GM19372 (cell line): Measurements from ENCODE around the gene PHOSPHO2.

Experiments
- ATAC-seq: cut with Tn5 transposase; IDR thresholded peaks from one replicate; pipeline ENCODE4 v1.9.1; 2021; ENCODE audit warnings: mild to moderate bottlenecking, low read depth, moderate library complexity; ENCODE audit not compliant: unreplicated experiment

The PHOSPHO2 gene

DNA sequence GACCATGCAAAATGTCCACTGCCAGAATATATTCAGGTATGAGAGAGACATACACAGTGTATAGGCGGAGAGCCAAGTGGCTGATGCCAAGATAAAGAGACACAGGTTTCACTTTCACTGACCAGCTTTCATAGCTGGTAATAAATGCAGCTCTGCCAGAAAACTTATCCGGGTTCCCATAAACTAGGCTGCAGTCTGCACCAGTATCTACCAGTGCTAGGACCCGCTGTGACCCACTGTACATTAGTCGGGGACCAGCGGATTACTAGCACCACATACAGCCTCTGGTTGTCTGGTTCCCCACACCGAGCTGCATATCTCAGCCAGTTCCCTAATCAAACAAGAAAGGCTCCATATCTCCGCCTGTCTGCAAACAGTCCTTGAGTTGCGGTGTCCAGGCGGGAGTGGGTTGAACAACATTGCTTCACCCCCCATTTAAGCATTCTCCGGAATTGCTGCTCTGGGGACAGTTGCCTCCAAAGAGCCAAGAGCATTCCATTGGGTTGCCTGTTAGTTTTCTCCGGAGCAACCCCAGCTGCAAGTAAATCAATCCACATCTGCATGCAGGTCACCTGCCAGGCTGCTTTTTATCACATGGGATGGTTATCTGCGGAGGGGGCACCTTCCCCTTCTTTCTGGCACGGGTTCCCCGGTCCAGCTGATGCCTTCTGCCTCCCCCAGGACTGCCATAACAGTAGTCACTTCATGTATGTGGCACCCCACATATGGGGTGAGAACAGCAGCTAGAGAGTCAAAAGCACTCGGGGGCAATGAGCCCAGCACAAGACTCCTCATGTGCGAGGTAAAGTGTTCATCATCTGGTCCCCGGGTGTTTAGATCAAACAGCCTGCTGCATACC lies 21.3 kb downstream of the PHOSPHO2 start:
- no peak for ATAC-seq

- ATAC-seq: no peak
These were observed 22.1 kb downstream of the PHOSPHO2 start for GRCh38 chr2:169716238-169716886.

DNA sequence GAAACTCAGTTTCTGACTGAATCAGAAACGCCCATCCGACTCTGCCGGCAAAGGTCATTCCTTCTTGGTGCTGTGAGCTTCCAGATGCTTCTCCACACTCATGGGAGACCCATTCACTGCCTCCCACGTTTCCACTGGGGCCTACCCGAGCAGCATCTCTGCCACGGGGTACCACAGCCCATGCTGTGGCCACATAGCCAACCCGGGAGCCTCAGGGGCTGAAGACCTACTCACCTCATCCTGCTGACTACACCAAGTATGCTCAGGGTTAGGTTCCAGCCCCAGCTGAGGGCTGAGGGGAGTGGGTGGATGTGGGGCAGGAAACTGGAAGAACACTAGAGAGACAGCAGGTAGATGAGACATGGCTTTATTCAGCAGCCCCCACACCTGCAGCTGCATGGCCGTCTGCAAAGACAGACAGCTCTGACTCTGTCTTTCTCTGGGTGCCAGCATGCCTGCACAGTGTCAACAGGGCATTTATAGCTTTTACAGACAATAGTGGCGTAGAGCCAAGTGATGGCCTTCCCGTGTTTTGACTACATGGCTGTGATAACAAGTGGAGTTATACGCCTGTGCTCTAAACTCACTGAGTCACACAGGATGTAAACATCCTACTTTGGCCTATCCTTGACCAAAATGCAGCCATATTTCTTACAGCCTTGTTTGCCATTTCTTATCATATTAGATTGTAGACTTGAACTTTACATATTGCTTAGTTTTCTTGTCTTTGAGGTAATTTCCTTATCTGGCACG lies 22.8 kb downstream of the PHOSPHO2 start:
- ATAC-seq: no peak

GRCh38 chr2:169717691-169718063 lies 23.4 kb downstream of the PHOSPHO2 start:
- no peak for ATAC-seq

GRCh38 chr2:169718930-169719504 lies 24.7 kb downstream of the PHOSPHO2 start:
- no peak for ATAC-seq

DNA sequence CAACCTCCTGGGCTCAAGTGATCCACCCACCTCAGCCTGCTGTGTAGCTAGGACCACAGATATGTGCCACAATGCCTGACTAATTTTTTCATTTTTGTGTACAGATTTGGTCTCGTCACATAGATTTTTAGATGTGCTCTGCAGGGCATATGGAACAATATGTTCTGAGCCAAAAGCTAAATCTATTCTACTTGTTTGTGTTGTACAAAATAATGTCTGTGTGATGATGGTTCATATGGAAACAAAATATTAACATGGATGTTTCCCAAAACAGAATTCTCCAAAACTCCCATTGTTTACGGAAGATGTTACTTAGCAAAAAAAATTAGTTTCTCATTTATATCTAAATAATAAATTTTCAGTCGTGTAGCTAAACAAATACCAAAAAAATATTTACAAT lies 26.7 kb downstream of the PHOSPHO2 start:
- ATAC-seq: no peak

- no peak for ATAC-seq
These were observed 32.8 kb downstream of the PHOSPHO2 start for GRCh38 chr2:169727065-169727464.

DNA sequence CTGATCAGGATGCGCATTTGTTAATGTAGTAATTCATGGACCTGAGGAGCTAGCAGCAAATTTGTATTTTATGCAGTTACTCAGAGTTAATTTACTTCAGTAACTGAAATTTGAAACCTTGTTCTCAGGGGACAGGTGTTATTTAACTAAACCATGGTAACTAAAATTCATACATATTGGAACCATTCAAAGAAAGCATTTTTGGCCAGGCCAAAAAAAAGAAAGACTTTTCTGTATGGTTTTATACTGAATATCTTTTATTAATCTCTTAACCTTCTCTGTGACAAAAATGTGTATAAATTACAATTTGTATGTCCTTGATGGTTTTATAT lies 35.0 kb downstream of the PHOSPHO2 start:
- no peak for ATAC-seq

GRCh38 chr2:169732075-169732474 lies 37.8 kb downstream of the PHOSPHO2 start:
- ATAC-seq: no peak

DNA sequence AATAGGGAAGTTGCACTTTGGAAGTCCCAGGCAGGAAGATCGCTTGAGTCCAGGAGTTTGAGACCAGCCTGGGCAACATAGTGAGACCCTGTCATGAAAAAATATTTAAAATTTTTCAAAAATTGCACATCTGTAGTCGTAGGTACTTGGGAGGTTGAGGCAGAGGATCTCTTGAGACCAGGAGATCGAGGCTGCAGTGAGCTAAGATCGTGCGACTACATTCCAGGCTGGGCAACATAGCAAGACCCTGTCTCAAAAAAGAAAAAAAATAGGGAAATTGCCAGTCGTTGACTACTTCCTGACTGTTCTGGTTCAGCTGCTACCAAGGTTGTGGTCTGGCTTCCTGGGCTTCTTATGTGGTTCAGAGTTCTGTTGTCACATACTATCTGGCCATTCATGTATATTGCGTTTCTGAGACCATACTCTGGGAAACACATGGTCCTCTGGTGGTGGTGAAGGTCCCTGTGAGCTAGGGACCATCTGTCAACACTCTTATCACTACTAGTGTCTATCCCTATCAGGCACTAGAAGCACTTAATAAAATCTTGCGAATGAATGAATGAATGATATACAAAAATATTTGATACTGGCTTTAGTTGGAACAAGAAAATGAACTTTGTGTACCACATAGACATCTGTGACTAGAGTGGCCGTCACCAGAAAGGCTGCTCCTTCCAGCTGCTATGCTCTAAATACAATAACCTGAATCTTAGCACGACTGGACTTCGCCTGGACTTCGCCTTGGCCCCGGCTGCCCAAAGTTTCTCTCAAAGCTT lies 38.5 kb downstream of the PHOSPHO2 start:
- ATAC-seq: no peak

DNA sequence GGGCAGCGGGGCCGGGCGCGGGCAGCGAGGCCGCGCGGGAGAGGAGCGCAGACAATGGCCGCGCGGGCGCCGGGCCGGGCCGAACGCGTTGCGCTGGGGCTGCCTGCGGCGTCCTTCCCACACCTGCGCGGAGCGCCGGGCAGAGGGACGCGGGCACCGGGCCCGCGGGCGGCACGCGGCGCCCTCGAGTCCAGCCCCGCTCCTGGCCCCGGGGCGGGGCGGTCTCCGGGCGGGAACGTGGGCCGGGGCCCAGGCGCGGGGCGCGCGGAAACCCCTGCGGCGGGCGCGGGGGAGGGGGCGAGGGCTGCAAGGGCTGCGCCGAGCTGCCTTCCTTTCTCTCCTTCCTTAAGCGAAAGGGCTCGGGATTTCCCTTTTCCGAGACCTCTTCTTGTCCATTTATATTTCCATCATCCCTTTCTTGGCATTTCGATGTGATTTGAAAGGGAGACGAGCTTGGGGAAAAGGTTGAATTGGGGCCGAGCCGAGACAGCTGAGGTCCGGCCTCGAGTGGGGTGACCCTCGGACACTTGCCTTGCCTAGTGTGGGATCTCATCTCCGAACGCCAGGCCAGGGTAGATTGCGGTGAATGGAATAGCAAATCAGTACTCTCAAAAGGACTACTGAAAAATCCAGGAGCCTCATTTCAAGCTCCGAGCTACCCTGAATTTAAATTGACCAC lies 40.0 kb downstream of the PHOSPHO2 start:
- ATAC-seq: peak; percentile 31

- no peak for ATAC-seq
These were observed 41.4 kb downstream of the PHOSPHO2 start for GRCh38 chr2:169735623-169736022.

GRCh38 chr2:169736902-169737301 lies 42.6 kb downstream of the PHOSPHO2 start:
- ATAC-seq: no peak

- ATAC-seq: no peak
These were observed 44.4 kb downstream of the PHOSPHO2 start for GRCh38 chr2:169738566-169739229.

DNA sequence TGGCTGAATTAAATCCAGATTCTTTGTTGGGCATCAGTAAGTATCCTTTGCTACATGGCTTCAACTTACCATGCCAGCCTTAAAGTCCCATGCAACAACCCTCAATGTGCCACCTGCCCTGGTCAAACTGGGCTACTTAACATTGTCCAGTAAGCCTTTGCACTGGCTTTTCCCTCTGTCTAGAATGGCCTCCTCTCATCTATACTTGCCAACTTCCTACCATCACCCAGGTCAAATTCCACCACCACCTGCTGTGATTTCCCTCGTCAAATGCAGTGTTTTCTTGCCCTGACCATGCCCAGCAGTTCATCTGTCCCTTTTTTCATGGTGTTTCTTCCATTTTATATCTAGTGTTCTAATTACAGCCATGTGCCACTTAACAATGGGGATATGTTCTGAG lies 45.1 kb downstream of the PHOSPHO2 start:
- ATAC-seq: no peak

GRCh38 chr2:169743549-169743948 lies 49.3 kb downstream of the PHOSPHO2 start:
- no peak for ATAC-seq

- no peak for ATAC-seq
These were observed 52.0 kb downstream of the PHOSPHO2 start for GRCh38 chr2:169746240-169746639.

- no peak for ATAC-seq
These were observed 54.0 kb downstream of the PHOSPHO2 start for GRCh38 chr2:169748319-169748718.
